Activated T-cell treated with anti-CD3 and anti-CD28 coated beads, Interleukin-2, amount 50 U/mL, for 48 hours (primary cell): ENCODE data around the gene CLDN9.

Experiments
- DNase-seq, 2 experiments: peaks; one replicate each; pipeline ENCODE4 v3.0.0-alpha.2; 2020

The CLDN9 gene

GRCh38 chr16:2996298-2996697 is 16.4 kb upstream of the CLDN9 start:
- DNase-seq = no peak

DNA sequence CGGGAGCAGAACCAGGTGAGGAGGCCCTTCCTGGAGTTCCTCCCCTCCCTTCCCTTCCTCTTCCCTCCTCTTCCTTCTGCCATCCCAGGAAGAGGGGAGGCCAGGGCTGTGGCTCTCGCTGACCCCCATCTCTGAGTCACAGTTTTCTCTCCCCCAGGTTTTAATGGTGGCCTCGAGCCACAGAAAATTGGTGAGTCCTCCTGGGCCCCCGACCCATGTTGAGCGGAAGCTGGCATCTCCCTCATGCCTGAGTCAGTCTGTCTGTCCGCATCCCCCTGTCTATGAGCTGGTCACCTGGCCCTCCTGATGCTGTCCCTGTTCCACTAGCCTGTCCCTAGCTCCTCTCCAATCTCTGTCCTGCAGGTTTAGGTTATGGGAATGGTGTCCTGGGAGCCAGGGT is 12.8 kb upstream of the CLDN9 start:
- no peak for DNase-seq

DNA sequence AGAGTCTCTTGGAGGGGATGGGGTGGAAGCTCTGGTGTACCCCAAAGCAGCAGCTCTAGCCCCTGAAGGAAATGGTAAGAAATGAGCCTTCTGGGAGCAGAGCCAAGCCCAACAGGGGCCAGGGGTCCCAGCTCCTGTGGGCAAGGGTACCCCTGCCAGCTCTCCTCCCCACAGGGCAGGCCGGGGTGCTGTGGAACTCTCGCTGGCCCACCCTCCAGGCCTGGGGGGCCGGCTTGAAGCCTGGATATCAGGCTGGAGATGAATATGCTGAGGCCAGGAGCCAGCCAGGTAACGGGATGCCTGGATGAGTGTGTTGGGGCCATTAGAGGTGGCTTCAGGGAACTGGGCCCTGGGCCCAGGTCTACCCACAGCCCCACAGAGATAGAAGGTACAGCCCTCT is 12.2 kb upstream of the CLDN9 start:
- DNase-seq = no peak

DNA sequence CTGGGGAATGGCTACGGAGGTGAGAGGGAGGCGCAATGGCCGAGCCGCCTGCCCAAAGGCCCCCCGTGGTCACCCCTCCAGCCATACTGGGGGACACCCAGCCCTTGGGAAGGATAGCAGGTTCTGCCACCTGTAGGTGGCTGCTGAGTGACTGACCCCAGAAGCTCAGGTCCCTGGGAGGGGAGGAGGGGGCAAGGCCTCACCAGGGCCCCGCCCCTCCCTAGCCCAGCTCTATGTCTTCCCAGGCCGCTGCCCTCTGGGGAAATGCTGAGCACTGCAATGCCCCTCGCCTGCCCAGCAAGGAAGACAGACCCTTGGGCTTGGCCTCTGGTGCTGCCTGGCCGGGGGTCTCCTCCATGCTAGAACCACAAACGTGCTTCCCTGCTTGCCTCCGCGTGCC is 11.4 kb upstream of the CLDN9 start:
- no peak for DNase-seq

- peak; percentile 94 to 98 for DNase-seq
Observed at GRCh38 chr16:3003582-3004270, 9.0 kb upstream of the CLDN9 start.

DNA sequence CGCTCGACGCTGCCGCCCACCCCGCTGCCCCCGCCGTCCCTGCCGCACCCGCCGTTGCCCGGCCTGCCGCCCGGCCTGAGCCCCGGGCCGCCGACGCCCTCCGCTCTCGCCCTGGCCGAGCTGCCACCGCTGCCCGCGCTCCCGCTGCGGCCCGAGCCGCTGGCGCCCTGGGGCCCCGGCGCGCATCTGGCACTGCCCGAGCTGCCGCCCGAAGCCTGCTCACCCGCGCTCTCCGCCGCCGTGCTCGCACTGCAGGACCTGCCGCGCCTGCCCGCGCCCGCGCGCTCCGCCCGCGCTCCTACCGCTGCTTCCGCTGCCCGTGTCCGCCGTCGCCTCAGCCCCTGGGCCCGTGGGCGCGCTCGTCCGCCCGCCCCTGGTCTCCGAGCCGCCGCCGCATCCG is 8.4 kb upstream of the CLDN9 start:
- no peak for DNase-seq

- DNase-seq = no peak
Observed at GRCh38 chr16:3004781-3005284, 7.9 kb upstream of the CLDN9 start.

- no peak for DNase-seq
Observed at GRCh38 chr16:3007059-3007956, 5.4 kb upstream of the CLDN9 start.

- no peak for DNase-seq
Observed at GRCh38 chr16:3007957-3008689, 4.6 kb upstream of the CLDN9 start.

DNA sequence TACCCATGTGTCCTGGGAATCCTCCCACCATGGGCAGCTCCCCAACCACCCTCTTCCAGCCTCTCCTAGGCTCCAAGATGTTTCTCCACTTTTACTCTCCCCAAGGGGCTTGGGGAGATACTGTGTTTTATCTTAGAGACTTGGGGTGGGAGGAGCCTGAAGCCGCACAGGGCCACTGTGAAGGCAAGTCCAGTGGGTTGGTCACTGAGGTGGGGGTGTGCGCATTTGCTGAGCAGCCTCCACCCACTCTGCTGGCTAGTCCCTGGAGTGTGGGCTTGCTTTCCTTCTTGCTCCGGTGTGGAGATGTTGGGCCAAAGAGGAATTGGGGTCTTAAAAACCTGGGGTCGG is 4.1 kb upstream of the CLDN9 start:
- DNase-seq = no peak

- no peak for DNase-seq
Observed at GRCh38 chr16:3009568-3010390, 2.9 kb upstream of the CLDN9 start.

DNA sequence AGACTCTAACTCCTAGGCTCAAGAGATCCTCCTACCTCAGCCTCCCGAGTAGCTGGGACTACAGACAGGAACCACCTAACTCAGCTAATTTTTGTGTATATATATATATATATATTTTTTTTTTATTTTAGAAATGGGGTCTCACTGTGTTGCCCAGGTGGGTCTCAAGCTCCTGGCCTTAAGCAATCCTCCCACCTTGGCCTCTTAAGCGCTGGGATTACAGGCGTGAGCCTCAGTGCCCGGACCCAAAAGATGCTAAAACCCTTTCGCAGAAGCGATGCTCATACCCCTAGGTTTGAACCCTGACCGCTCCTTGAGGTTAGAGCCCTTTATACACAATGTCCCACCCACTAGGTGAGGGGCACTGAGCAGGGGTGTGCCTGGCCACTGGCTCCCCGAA is 2.2 kb upstream of the CLDN9 start:
- DNase-seq = no peak

DNA sequence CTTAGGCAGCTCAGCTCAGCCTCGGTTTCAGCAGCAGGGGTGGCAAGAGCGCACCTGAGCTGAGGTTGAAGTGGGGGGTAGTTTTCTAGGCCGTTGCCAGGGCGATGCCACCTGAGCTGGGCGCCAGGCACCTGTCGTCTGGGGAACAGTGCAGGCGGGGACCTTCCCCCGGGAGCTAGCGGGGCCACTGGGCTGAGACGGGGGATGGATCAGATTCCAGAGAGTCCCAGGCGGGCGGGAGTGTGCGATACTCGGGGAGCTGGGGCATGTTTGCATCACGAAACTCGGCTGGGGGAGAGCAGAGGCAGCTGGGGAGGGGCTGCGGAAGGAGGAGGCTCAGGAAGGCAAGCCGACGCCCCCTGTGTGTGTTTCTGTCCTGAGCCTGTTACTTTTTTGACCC is 477 bp upstream of the CLDN9 start:
- DNase-seq = no peak

DNA sequence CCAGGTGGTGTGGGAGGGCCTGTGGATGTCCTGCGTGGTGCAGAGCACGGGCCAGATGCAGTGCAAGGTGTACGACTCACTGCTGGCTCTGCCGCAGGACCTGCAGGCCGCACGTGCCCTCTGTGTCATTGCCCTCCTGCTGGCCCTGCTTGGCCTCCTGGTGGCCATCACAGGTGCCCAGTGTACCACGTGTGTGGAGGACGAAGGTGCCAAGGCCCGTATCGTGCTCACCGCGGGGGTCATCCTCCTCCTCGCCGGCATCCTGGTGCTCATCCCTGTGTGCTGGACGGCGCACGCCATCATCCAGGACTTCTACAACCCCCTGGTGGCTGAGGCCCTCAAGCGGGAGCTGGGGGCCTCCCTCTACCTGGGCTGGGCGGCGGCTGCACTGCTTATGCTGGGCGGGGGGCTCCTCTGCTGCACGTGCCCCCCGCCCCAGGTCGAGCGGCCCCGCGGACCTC is 798 bp downstream of the CLDN9 start:
- DNase-seq = no peak

DNA sequence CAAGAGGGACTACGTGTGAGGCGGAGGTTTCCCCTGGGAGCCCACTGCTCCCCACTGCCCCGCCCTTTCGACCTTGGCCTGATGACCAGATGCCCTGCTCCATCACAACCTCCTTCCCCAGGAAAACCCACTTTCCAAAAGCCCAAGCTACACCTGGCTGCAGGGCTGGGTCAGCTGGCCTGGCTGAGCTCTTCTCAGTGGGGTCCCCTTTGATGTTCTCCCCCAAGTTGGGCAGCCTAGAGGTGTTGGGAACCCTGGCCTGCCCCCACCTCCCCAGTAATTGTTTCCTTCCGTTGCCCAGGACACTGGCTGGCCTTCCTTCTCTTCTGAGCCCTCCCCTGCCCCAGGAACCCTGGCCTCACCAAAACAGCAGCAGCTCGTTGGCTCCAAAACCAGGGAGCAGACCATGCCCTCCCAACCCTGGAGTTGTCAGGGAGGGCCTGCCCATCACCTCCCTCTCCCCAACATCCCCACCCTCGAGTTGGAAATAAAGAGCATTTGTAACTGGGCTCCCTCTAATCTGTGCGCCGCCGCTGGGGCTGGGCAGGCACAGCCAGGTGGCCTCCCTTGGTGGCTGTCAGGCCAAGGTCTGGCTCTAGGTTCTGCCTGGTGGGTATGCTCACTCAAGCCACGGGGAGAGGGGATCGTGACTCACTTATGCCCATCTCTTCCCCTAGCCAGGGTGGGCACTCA is 1.4 kb downstream of the CLDN9 start:
- no peak for DNase-seq

DNA sequence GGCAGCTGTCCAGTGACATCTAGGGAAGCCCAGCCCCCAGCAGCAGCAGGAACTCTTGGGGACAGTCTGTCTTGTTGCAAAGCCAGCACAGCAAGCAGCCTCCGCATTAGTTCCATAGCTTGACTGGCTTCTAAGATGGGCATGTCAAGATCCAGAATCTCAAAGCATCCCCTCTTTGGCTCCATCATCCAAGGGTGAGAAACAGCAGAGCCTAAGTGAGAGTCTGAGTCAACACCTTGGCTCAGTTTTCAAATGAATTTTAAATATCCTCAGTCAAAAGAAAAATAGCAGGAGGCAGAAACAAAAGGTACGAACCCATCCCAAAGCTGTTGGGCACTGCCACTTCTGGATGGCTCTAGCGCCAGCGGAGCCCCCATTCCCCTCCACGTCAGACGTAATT is 2.2 kb downstream of the CLDN9 start:
- no peak for DNase-seq

GRCh38 chr16:3015865-3016521 is 3.3 kb downstream of the CLDN9 start:
- no peak for DNase-seq

GRCh38 chr16:3017344-3017743 is 4.6 kb downstream of the CLDN9 start:
- DNase-seq = no peak

DNA sequence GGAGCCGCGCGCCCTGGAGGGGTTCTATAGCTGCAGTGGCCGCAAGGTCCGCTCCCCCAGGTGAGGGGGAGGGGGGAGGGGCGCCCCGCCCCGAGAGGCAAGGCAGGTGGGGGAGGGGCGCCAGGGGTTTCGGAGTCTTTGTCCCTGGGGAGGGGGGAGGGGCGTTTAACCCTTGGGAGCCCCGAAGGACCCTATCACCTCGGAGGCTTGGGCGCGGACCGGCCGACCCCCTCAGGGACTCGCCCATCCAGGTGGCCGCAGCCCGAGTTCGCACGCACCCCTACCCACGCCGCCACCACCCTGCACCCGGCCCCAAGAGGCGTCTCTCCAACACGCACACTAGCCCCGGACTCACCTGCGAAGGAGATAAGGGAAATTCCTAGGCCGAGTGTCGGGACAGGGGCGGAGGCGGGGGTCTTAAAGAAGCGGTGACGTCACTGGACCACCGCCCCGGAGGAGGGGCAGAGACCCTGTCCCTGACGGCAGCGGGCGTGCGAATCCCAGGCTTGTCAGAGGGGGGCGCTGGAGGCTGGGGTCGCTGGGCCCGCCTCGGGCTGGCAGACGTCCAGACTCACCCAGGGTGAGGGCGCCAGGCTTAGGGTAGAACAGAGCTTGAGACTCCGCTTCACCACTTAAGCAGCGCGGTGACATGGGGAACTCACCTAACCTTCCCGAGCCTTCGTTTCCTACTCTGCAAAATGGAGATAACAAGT is 5.2 kb downstream of the CLDN9 start, which contains the start of gene CLDN6:
CLDN6 (minus strand) TSS at position 390 of the 713 bp plus-strand sequence. CDS start 2,162 bp downstream, outside the sequence.
- DNase-seq = peak; percentile 61 to 66

- no peak for DNase-seq
Observed at GRCh38 chr16:3019594-3020246, 7.0 kb downstream of the CLDN9 start.
